NCI-H2196 (cell line): Measurements from ENCODE around the gene ZNF580.

Source experiments
- DNase-seq: peaks from one replicate; lab custom pipeline; 2025; ENCODE audit not compliant: unreplicated experiment; lab: John Stamatoyannopoulos, UW

Gene ZNF580

DNA sequence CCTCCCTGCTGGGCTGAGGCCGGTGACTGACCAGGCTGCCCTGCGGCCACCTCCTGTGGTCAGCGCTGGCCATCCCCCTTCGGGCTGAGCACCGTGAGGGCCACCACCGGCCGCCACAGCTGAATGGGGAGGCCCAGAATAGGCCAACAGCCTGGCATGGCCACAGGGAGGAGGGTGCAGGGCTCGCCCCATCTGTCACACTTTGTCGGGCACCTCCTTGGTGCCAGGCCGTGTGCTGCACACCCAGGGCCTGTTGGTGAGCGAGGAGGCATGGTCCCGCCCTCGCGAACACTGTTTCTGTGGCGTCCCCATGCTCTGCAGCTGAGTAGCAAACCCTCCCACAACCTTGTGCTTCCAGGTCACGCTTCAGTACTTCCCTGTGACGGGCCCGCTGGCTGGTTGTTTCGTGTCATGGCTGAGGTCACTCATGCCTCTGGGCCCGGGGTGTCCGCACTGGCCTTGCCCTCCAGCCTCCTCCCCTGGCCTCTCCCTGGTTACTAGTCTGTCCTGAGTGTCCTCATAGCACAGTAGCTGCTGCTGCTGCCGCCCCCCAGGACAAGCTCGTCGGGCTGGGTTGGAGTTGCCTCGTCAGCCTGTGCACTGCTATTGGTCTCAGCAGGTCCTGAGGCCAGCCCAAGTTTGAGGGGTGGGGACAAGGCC is 49.4 kb downstream of the ZNF580 start:
- no peak for DNase-seq

DNA sequence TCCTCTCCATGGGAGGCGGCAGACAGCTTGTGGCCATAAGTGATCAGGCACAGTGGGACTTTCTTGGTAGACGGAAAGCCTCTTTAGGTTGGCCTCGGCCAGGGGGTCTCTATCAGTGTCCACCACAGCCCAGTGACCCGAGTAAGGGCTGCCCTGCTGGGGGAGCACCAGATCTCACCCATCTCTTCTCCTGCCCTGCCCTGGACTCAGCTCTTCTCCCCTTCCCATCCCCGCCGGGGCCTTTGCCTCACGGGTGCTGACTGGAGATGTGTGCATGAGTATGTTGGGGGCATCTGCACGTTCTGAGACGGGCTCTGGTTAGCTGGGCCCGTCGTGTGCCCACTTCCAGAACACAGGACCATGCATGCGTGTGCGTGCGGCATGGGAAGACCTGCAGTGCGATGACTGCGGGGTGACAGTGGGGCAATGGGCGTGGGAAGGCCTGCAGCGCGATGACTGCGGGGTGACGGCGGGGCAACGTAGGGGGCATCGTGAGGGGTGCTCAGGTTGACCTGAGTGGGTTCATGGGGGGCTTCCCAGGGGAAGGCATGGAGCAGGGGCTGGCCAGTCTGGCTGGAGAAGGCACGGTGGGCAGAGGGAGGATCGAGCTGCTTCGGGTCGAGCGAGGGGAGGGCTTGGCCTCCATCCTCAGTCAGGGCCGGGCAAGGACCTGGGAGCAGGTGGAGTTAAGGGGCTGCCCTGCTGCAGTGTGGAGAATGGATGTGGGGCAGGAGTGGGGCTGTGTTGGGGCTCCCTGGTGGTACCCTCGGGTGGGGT is 50.2 kb downstream of the ZNF580 start:
- DNase-seq = no peak

GRCh38 chr19:55691561-55692481 is 51.0 kb downstream of the ZNF580 start:
- DNase-seq = no peak

DNA sequence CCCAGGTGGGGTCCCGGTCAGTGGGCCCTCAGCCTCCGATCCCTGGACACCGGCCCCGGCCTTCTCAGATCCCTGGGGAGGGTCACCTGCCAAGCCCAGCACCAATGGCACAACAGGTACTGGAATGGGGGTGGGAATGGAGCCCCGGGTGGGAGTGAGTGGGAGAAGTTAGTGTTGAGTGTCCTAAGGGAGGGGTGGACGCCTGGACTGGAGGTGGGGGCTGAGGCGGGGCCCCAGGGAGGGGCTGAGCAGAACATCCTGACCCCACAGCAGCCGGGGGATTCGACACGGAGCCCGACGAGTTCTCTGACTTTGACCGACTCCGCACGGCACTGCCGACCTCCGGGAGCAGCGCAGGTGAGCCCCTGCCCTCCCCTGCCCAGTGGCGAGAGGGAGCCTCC is 51.9 kb downstream of the ZNF580 start:
- DNase-seq = no peak
